Neural progenitor cell (in vitro differentiated cells): Measurements from ENCODE around the gene PTPRK.

Experiments
- EZH2phosphoT487 ChIP-seq: fragments of 200-600 bp; sonication (generic); IDR thresholded peaks from 2 replicates; pipeline ENCODE4 v1.6.1; 2017; ENCODE audit warnings: antibody characterized with exemption
- TF ChIP-seq, protein P1 (sequence below): fragments of 200-600 bp; sonication (generic); IDR thresholded peaks from 2 replicates; pipeline ENCODE4 v1.5.1; 2017; ENCODE audit warnings: antibody characterized with exemption, mild to moderate bottlenecking

DNA sequence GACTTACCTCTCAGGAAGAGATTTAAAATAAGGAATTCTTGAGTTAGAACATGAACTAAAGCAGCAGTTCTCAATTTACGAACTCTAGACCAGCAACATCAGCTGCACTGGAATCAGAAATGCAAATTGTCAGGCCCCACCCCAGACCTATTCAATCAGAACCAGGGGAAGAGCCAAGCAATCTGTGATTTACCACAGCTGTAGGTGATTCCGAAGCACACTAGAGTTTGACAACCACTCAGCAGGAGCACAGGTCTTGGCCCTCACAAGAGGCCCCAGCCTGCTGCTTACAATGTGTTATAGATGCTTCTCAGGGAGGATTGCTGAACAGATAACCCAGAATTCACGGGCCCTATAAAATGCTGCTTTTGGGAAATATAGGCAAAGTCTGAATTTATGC is 279.2 kb downstream of the PTPRK start:
- TF ChIP-seq, protein P1, sequence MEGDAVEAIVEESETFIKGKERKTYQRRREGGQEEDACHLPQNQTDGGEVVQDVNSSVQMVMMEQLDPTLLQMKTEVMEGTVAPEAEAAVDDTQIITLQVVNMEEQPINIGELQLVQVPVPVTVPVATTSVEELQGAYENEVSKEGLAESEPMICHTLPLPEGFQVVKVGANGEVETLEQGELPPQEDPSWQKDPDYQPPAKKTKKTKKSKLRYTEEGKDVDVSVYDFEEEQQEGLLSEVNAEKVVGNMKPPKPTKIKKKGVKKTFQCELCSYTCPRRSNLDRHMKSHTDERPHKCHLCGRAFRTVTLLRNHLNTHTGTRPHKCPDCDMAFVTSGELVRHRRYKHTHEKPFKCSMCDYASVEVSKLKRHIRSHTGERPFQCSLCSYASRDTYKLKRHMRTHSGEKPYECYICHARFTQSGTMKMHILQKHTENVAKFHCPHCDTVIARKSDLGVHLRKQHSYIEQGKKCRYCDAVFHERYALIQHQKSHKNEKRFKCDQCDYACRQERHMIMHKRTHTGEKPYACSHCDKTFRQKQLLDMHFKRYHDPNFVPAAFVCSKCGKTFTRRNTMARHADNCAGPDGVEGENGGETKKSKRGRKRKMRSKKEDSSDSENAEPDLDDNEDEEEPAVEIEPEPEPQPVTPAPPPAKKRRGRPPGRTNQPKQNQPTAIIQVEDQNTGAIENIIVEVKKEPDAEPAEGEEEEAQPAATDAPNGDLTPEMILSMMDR = no peak
- no peak for TF ChIP-seq EZH2phosphoT487
